ENCODE results near the gene FFAR1.
A peak's percentile ranks its signal among the peaks of the same experiment; 100 is the strongest.

Gene FFAR1

DNA sequence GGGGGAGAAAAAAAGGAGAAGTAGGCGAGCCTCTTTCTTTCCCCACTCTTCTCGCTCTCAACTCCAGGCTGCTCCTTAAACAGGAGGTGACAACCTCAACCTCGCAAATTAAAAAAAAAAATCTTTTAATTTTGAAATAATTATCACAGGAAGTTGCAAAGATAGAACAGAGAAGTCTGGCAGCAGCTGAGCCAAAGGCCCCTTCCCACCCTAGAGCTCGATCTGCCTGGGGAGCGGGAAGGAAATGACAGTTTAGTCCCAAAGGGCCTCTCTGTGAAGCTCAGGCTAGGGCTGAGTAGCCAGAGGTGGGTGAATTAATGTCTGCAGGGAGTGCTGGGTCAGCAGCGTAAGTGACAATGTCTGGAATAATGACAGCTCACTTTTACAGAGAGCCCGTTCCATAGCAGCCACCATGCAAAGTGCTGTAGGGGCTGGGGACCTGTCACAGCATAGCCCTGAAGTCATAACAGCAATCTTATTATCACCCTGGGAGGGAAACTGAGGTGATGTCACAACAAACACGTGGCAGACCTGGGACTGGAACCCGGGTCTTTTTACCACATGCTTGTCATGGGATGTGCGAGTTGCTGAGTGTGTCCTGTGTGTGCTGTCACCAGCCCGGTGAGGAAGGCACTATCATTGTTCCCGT, 27.5 kb upstream of the FFAR1 start:
- H3K4me3 ChIP-seq (ENCODE audit: low read depth, low read length), result no peak overlapping the region

DNA sequence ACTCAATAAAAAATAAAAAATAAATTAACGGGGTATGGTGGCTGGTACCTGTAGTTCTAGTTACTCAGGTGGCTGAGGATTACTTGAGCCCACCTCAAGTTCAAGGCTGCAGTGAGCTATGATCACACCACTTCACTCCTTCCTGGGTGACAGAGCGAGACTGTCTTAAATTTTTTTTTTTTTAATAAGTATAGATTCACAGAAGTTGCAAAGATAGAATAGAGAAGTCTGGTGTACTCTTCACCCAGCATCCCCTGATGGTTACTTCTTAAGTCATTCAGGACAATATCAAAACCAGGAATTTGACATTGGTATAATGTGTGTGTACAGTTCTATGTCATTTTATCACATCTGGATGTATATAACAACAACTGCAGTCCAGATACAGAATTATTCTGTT, 26.4 kb upstream of the FFAR1 start:
- DNase-seq (ENCODE audit: low read depth, low spot score), result no peak
- no peak overlapping the region for H3K4me3 ChIP-seq (ENCODE audit: low read depth, low read length)
- TF ChIP-seq, protein P1, sequence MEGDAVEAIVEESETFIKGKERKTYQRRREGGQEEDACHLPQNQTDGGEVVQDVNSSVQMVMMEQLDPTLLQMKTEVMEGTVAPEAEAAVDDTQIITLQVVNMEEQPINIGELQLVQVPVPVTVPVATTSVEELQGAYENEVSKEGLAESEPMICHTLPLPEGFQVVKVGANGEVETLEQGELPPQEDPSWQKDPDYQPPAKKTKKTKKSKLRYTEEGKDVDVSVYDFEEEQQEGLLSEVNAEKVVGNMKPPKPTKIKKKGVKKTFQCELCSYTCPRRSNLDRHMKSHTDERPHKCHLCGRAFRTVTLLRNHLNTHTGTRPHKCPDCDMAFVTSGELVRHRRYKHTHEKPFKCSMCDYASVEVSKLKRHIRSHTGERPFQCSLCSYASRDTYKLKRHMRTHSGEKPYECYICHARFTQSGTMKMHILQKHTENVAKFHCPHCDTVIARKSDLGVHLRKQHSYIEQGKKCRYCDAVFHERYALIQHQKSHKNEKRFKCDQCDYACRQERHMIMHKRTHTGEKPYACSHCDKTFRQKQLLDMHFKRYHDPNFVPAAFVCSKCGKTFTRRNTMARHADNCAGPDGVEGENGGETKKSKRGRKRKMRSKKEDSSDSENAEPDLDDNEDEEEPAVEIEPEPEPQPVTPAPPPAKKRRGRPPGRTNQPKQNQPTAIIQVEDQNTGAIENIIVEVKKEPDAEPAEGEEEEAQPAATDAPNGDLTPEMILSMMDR (IDR thresholded peaks at IDR 0.05; ENCODE audit: low read depth, low read length), result no peak
- in situ Hi-C loops (cut with HindIII; ENCODE audit: low sequenced_read_pairs), result no loop called here

More for the DNA sequence above, 27.5 kb upstream of the FFAR1 start:
- no peak for DNase-seq (ENCODE audit: low read depth, low spot score)
- TF ChIP-seq, protein P1 (IDR thresholded peaks at IDR 0.05; ENCODE audit: low read depth, low read length), result no peak
- in situ Hi-C loops (cut with HindIII; ENCODE audit: low sequenced_read_pairs), result no loop called here

DNA sequence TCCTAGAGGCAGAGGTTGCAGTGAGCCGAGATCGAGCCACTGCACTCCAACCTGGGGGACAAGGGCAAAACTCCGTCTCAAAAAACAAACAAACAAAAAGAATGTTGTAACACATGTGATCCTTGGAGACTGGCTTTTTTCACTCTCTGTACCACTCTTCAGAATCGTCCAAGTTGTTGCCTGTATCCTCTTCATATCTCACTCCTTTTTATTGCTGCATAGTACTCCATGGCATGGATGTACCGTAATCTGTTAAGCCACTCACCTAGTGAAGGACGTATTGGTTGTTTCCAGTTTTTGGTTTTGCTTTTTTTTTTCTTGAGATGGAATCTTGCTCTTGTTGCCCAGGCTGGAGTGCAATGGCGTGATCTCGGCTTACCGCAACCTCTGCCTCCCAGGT, 25.7 kb upstream of the FFAR1 start:
- H3K4me3 ChIP-seq (ENCODE audit: low read depth, low read length), result no peak overlapping the region
- TF ChIP-seq, protein P1 (IDR thresholded peaks at IDR 0.05; ENCODE audit: low read depth, low read length), result no peak
- no peak for DNase-seq (ENCODE audit: low read depth, low spot score)
- in situ Hi-C loops (cut with HindIII; ENCODE audit: low sequenced_read_pairs), result no loop called here

DNA sequence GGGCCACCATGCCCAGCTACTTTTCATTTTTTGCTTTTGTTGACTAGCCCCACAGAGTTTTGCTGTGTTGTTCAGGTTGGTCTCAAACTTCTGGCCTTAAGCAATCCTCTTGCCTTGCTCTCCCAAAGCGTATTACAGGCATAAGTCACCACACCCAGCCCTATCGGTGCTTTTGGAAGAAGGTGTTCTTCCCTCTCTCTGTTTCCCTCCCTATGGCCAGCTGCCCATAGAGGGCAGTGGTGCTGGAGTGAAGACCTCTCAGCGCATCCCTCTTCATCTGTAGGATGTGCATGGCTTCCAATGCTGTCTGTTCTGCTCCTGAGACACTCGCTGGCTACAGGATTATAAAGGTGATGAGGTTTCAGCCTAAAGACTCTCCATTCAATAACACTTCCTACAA, 20.1 kb upstream of the FFAR1 start:
- no peak overlapping the region for H3K4me3 ChIP-seq (ENCODE audit: low read depth, low read length)
- in situ Hi-C loops (cut with HindIII; ENCODE audit: low sequenced_read_pairs), result no loop called here
- TF ChIP-seq, protein P1 (IDR thresholded peaks at IDR 0.05; ENCODE audit: low read depth, low read length), result peak; percentile 13
- no peak for DNase-seq (ENCODE audit: low read depth, low spot score)

DNA sequence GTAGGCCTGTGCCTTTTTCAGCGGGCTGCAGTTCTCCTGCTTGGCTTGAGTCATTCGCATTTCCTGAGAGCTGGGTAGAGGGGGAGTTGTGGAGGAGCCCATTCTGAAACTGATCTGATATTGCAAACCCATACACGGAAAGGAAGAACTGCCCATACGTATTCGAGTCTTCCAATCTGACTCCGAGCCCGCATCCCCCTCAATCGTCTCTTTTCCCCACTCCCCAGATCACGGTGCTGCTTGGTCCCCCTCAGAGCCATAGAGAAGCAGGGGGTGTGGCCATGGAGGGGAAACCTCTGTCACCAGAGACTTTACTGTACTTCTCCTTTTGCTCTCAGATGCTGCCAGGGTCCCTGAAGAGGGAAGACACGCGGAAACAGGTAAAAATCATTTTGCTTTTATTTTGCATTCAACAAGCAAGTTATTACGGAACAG, 18.8 kb upstream of the FFAR1 start, which contains the start of gene CD22:
Gene CD22, plus strand, starts transcription at position 337 of the 435 bp plus-strand sequence. CDS start 2,854 bp downstream, outside the sequence.
- in situ Hi-C loops (cut with HindIII; ENCODE audit: low sequenced_read_pairs), result no loop called here
- TF ChIP-seq, protein P1 (IDR thresholded peaks at IDR 0.05; ENCODE audit: low read depth, low read length), result no peak
- no peak within 1 kb of the TSS for H3K4me3 ChIP-seq (ENCODE audit: low read depth, low read length)
- no peak for DNase-seq (ENCODE audit: low read depth, low spot score)

DNA sequence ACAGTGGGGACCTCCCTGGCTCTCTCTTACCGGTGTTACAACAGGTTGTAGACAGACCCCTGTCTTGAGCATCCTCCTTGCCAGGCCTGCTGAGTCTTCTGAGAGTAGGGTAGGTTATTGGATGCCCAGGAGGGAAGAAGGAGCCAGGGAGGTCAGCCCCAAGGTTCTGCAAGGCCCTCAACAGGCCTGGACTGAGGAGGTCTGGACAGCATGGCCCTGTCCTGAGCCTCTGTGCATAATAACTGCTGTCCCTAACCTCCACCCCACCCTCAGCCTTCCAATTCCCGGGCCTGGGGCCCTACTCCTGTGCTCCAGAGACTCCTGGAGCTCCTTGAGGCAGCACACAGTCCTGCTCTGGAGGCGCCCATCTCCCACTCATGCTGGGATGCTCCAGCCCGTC, 18.4 kb upstream of the FFAR1 start:
- DNase-seq (ENCODE audit: low read depth, low spot score), result no peak
- in situ Hi-C loops (cut with HindIII; ENCODE audit: low sequenced_read_pairs), result no loop called here
- H3K4me3 ChIP-seq (ENCODE audit: low read depth, low read length), result no peak overlapping the region
- TF ChIP-seq, protein P1 (IDR thresholded peaks at IDR 0.05; ENCODE audit: low read depth, low read length), result no peak

Data from astrocyte of the spinal cord (primary cell).